Cardiac muscle cell (in vitro differentiated cells and primary cell): Measurements from ENCODE around the gene PSPH. TPM values are rescaled to one million over a fixed set of nuclear protein-coding genes. Genes with fewer than 3 reads are reported as not detected.

Experiments used
- DNase-seq, 2 donors: peaks; one replicate each; pipeline versions ENCODE4 v3.0.0 to v3.0.0-alpha.2; 2010 to 2017; ENCODE audit warnings: low read depth in 1 of 2, low spot score in 1 of 2
- H3K27ac ChIP-seq: fragments of 200-600 bp; sonication (generic); 2 replicates; pipeline ENCODE4 v1.5.1; 2016
- H3K27me3 ChIP-seq: fragments of 200-600 bp; sonication (generic); 2 replicates; pipeline ENCODE4 v1.6.0; 2016; ENCODE audit warnings: control low read depth
- H3K36me3 ChIP-seq: fragments of 200-600 bp; sonication (generic); 2 replicates; pipeline ENCODE4 v1.5.1; 2016; ENCODE audit warnings: control low read depth
- H3K4me1 ChIP-seq: fragments of 200-600 bp; sonication (generic); 2 replicates; pipeline ENCODE4 v1.8.1; 2017; ENCODE audit warnings: low read depth, mild to moderate bottlenecking, mixed run types
- H3K4me3 ChIP-seq: fragments of 200-600 bp; sonication (generic); 2 replicates; pipeline ENCODE4 v1.5.1; 2016; ENCODE audit warnings: mild to moderate bottlenecking
- H3K9me3 ChIP-seq: fragments of 200-600 bp; sonication (generic); 2 replicates; pipeline ENCODE4 v1.5.1; 2017; ENCODE audit warnings: low read depth, mild to moderate bottlenecking, control low read depth
- CTCF ChIP-seq: IDR thresholded peaks from 2 replicates; pipeline ENCODE4 v1.5.1; 2012; ENCODE audit warnings: low read depth, mild to moderate bottlenecking, low read length
- polyA plus RNA-seq: library from polyadenylated mRNA; unstranded; fragments of >200 nt; fragmentation: Nextera tagmentation; extraction: Ambion mirVana; gene quantifications from 2 replicates; pipeline ENCODE4 v1.2.1, GENCODE V29; 2016
- total RNA-seq: library from RNA; depleted of rRNA; stranded (reverse); fragments of >200 nt; gene quantifications from 2 replicates; pipeline ENCODE4 v1.2.3, GENCODE V29; 2016

PSPH gene
- total and polyA plus RNA-seq, 2 experiments from 2014 or later, result 37.7 to 64.8 TPM

GRCh38 chr7:55992346-55992745, 58.9 kb downstream of the PSPH start:
- Histone ChIP-seq H3K4me1 (no peaks in the 10 kb centered on the region), H3K36me3 (peaks cover 42% of the 10 kb centered on the region), H3K27me3 (no peaks in the 10 kb centered on the region), H3K27ac (no peak overlapping the region), H3K9me3 (no peaks in the 10 kb centered on the region), H3K4me3 (no peak overlapping the region)
- DNase-seq, result no peak
- no peak for TF ChIP-seq CTCF

- Histone ChIP-seq H3K4me3 (no peak overlapping the region), H3K27me3 (no peaks in the 10 kb centered on the region), H3K36me3 (peaks cover 68% of the 10 kb centered on the region), H3K27ac (no peak overlapping the region), H3K4me1 (no peaks in the 10 kb centered on the region), H3K9me3 (no peaks in the 10 kb centered on the region)
- no peak for TF ChIP-seq CTCF
- no peak for DNase-seq
Measured at GRCh38 chr7:55983537-55983936, 67.7 kb downstream of the PSPH start.

- DNase-seq, result no peak
- TF ChIP-seq CTCF, result no peak
- no peaks in the 10 kb centered on the region for H3K9me3 ChIP-seq
- H3K27ac ChIP-seq, result no peak overlapping the region
- no peak overlapping the region for H3K4me3 ChIP-seq
- H3K27me3 ChIP-seq, result no peaks in the 10 kb centered on the region
- H3K36me3 ChIP-seq, result peaks cover 61% of the 10 kb centered on the region
- peaks cover 4% of the 10 kb centered on the region for H3K4me1 ChIP-seq
Measured at GRCh38 chr7:55980266-55980665, 71.0 kb downstream of the PSPH start.

GRCh38 chr7:55977831-55978230, 73.4 kb downstream of the PSPH start:
- TF ChIP-seq CTCF, result no peak
- DNase-seq, result peak in 1 of 2 donors; percentile 64

GRCh38 chr7:55975988-55976633, 75.1 kb downstream of the PSPH start:
- DNase-seq, result no peak
- Histone ChIP-seq H3K36me3 (peaks cover 20% of the 10 kb centered on the region), H3K9me3 (no peaks in the 10 kb centered on the region), H3K4me3 (no peak overlapping the region), H3K27me3 (no peaks in the 10 kb centered on the region), H3K4me1 (peaks cover 4% of the 10 kb centered on the region), H3K27ac (peak overlapping the region; percentile 61)
- TF ChIP-seq CTCF, result no peak

More at GRCh38 chr7:55977831-55978230, 73.4 kb downstream of the PSPH start:
- peaks cover 38% of the 10 kb centered on the region for H3K36me3 ChIP-seq
- H3K27me3 ChIP-seq, result no peaks in the 10 kb centered on the region
- peak overlapping the region; percentile 17 for H3K27ac ChIP-seq
- H3K9me3 ChIP-seq, result no peaks in the 10 kb centered on the region
- H3K4me1 ChIP-seq, result peaks cover 4% of the 10 kb centered on the region
- no peak overlapping the region for H3K4me3 ChIP-seq
